OCI-LY1 (cell line): ENCODE measurements around the gene DDOST.

Source experiments
- EZH2 ChIP-seq: fragments of 200-600 bp; sonication (generic), shearing (Covaris generic); IDR thresholded peaks from 2 replicates; pipeline ENCODE4 v1.8.0; 2017; ENCODE audit warnings: borderline replicate concordance, mixed run types, mild to moderate bottlenecking, antibody characterized with exemption, low read length, moderate library complexity, mixed read lengths
- TF ChIP-seq, protein P1 (sequence below): fragments of 200-600 bp; sonication (generic), shearing (Covaris generic); IDR thresholded peaks from 2 replicates; pipeline ENCODE4 v1.5.1; 2017; ENCODE audit warnings: mild to moderate bottlenecking, antibody characterized with exemption, low read length, moderate library complexity, mixed read lengths

- TF ChIP-seq, protein P1, sequence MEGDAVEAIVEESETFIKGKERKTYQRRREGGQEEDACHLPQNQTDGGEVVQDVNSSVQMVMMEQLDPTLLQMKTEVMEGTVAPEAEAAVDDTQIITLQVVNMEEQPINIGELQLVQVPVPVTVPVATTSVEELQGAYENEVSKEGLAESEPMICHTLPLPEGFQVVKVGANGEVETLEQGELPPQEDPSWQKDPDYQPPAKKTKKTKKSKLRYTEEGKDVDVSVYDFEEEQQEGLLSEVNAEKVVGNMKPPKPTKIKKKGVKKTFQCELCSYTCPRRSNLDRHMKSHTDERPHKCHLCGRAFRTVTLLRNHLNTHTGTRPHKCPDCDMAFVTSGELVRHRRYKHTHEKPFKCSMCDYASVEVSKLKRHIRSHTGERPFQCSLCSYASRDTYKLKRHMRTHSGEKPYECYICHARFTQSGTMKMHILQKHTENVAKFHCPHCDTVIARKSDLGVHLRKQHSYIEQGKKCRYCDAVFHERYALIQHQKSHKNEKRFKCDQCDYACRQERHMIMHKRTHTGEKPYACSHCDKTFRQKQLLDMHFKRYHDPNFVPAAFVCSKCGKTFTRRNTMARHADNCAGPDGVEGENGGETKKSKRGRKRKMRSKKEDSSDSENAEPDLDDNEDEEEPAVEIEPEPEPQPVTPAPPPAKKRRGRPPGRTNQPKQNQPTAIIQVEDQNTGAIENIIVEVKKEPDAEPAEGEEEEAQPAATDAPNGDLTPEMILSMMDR: no peak
- no peak for TF ChIP-seq EZH2
Measured at GRCh38 chr1:20641975-20642374, 19.2 kb downstream of the DDOST start.
